ENCODE results near the gene RIMBP2. TPM values are rescaled to one million over a fixed set of nuclear protein-coding genes. Genes with fewer than 3 reads are reported as not detected.

Gene RIMBP2
- total RNA-seq, 1 experiment from 2014 or later = 0.95 TPM

GRCh38 chr12:130427381-130427887 lies 288.7 kb downstream of the RIMBP2 start:
- no TSS peak for BruUV-seq (replicated peaks)
- H3K9me3 ChIP-seq (ENCODE audit: low read depth, low read length, poor library complexity, severe bottlenecking) = no peaks in the 10 kb centered on the region
- peaks cover 11% of the 10 kb centered on the region for H3K27me3 ChIP-seq (replicated peaks; ENCODE audit: insufficient read depth, low read depth, low read length, poor library complexity)
- H3K4me1 ChIP-seq (ENCODE audit: insufficient read depth, low read length, poor library complexity, severe bottlenecking) = no peaks in the 10 kb centered on the region
- TF ChIP-seq CTCF (conservative IDR thresholded peaks at IDR 0.05; ENCODE audit: low read depth, low read length) (no peak), EZH2 (IDR thresholded peaks at IDR 0.05; ENCODE audit: borderline replicate concordance, low read depth, low read length, poor library complexity, severe bottlenecking) (no peak)
- ChIA-PET CTCF (interaction anchor here (0.5 kb wide), 1 partner anchor 159 kb away, joined by 3 read pairs; no protein-coding TSS in a partner anchor), POLR2A (ENCODE audit: low non-redundant PET) (no interaction called here)
- intact Hi-C loops (cut with micrococcal nuclease; ENCODE audit: unreplicated experiment) = no loop called here
- H3K36me3 ChIP-seq (ENCODE audit: insufficient read depth, low read length, poor library complexity, severe bottlenecking) = no peaks in the 10 kb centered on the region
- H3K27ac ChIP-seq (ENCODE audit: low read depth, low read length, poor library complexity, severe bottlenecking) = no peak overlapping the region
- DNase-seq (ENCODE audit: low spot score) = no peak
- no peak overlapping the region for H3K4me3 ChIP-seq (ENCODE audit: low read depth, low read length, poor library complexity, severe bottlenecking)

GRCh38 chr12:130425698-130426245 lies 290.3 kb downstream of the RIMBP2 start:
- Histone ChIP-seq H3K27me3 (replicated peaks; ENCODE audit: insufficient read depth, low read depth, low read length, poor library complexity) (peaks cover 19% of the 10 kb centered on the region), H3K9me3 (ENCODE audit: low read depth, low read length, poor library complexity, severe bottlenecking) (no peaks in the 10 kb centered on the region), H3K4me3 (ENCODE audit: low read depth, low read length, poor library complexity, severe bottlenecking) (no peak overlapping the region), H3K4me1 (ENCODE audit: insufficient read depth, low read length, poor library complexity, severe bottlenecking) (no peaks in the 10 kb centered on the region), H3K36me3 (ENCODE audit: insufficient read depth, low read length, poor library complexity, severe bottlenecking) (no peaks in the 10 kb centered on the region), H3K27ac (ENCODE audit: low read depth, low read length, poor library complexity, severe bottlenecking) (no peak overlapping the region)
- POLR2A ChIA-PET (ENCODE audit: low non-redundant PET) = no interaction called here
- DNase-seq (ENCODE audit: low spot score) = no peak
- CTCF ChIA-PET = no interaction called here
- no TSS peak for BruUV-seq (replicated peaks)
- intact Hi-C loops (cut with micrococcal nuclease; ENCODE audit: unreplicated experiment) = no loop called here
- TF ChIP-seq EZH2 (IDR thresholded peaks at IDR 0.05; ENCODE audit: borderline replicate concordance, low read depth, low read length, poor library complexity, severe bottlenecking) (no peak), CTCF (conservative IDR thresholded peaks at IDR 0.05; ENCODE audit: low read depth, low read length) (no peak)

- ChIA-PET POLR2A (ENCODE audit: low non-redundant PET) (no interaction called here), CTCF (no interaction called here)
- no peaks in the 10 kb centered on the region for H3K9me3 ChIP-seq (ENCODE audit: low read depth, low read length, poor library complexity, severe bottlenecking)
- H3K27ac ChIP-seq (ENCODE audit: low read depth, low read length, poor library complexity, severe bottlenecking) = no peak overlapping the region
- TF ChIP-seq CTCF (conservative IDR thresholded peaks at IDR 0.05; ENCODE audit: low read depth, low read length) = no peak
- TF ChIP-seq EZH2 (IDR thresholded peaks at IDR 0.05; ENCODE audit: borderline replicate concordance, low read depth, low read length, poor library complexity, severe bottlenecking) = no peak
- H3K4me3 ChIP-seq (ENCODE audit: low read depth, low read length, poor library complexity, severe bottlenecking) = no peak overlapping the region
- H3K36me3 ChIP-seq (ENCODE audit: insufficient read depth, low read length, poor library complexity, severe bottlenecking) = no peaks in the 10 kb centered on the region
- no peak for DNase-seq (ENCODE audit: low spot score)
- intact Hi-C loops (cut with micrococcal nuclease; ENCODE audit: unreplicated experiment) = no loop called here
- no peaks in the 10 kb centered on the region for H3K4me1 ChIP-seq (ENCODE audit: insufficient read depth, low read length, poor library complexity, severe bottlenecking)
- H3K27me3 ChIP-seq (replicated peaks; ENCODE audit: insufficient read depth, low read depth, low read length, poor library complexity) = peaks cover 26% of the 10 kb centered on the region
- BruUV-seq (replicated peaks) = no TSS peak
Observed at GRCh38 chr12:130424858-130425697, 291.0 kb downstream of the RIMBP2 start.
